ENCODE measurements around the gene STXBP5. TPM values are rescaled to one million over a fixed set of nuclear protein-coding genes. Genes with fewer than 3 reads are reported as not detected.

STXBP5 gene
- total and polyA plus RNA-seq, 8 donors, result 11.1 to 27.7 (median 13.3) TPM

DNA sequence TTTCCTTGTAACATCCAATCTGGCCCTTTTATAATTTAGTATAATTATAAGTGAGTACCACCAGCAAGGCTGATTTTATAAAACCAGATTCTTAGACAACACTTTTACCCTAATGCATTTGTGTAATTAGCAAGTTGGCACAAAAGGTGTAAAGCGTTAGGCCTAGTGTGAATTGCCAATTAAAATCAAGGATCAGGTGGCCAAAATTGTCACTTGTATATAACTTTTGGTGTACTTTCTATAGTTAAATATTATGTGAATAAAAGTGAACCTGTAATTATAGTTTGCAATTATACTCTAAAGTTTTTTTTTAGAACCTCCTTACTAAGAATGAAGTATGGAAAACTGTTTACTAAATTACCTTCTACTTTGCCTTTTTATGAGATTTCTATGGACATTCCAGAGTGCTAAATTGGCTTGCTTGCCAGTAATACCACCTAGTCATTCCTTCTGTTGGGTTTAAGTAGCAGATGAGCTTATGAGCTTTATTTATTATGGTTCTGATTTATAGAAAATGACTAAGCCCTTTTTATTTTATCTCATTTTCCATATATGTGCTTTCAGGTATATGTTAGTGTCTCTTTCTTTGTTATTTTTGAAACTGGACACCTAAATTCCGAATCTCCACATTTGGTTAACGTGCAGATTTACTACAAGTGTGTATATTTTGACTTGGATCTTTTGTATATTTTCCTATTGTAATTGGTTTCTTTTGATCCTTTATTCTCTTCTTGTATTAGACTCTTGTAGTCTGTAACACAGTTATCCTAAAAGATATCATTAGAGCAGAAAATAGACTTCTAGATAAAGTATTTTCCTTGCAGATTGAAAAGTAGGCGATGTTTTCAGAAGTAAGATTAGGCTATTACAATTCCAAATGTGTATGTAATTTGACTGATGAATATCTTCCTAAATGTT lies 3.9 kb downstream of the STXBP5 start:
- no peak for ATAC-seq
- Histone ChIP-seq H3K9me3 (no peaks in the 10 kb centered on the region), H3K4me1 (peaks cover 5 to 34% of the 10 kb centered on the region in 2 donors), H3K36me3 (no peaks in the 10 kb centered on the region), H3K27me3 (no peaks in the 10 kb centered on the region), H3K27ac (no peak overlapping the region), H3K4me3 (no peak overlapping the region)
- TF ChIP-seq, protein P1, sequence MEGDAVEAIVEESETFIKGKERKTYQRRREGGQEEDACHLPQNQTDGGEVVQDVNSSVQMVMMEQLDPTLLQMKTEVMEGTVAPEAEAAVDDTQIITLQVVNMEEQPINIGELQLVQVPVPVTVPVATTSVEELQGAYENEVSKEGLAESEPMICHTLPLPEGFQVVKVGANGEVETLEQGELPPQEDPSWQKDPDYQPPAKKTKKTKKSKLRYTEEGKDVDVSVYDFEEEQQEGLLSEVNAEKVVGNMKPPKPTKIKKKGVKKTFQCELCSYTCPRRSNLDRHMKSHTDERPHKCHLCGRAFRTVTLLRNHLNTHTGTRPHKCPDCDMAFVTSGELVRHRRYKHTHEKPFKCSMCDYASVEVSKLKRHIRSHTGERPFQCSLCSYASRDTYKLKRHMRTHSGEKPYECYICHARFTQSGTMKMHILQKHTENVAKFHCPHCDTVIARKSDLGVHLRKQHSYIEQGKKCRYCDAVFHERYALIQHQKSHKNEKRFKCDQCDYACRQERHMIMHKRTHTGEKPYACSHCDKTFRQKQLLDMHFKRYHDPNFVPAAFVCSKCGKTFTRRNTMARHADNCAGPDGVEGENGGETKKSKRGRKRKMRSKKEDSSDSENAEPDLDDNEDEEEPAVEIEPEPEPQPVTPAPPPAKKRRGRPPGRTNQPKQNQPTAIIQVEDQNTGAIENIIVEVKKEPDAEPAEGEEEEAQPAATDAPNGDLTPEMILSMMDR (IDR thresholded peaks at IDR 0.05), result no peak
- DNase-seq, result no peak
- intact Hi-C loops (cut with DNase I), result no loop called here

- Histone ChIP-seq H3K27ac (no peak overlapping the region), H3K9me3 (no peaks in the 10 kb centered on the region), H3K36me3 (peaks cover 0 to 2% of the 10 kb centered on the region in 2 donors), H3K4me1 (peaks cover 4 to 30% of the 10 kb centered on the region in 2 donors), H3K27me3 (no peaks in the 10 kb centered on the region), H3K4me3 (no peak overlapping the region)
- ATAC-seq, result no peak
- intact Hi-C loops (cut with DNase I), result no loop called here
- no peak for DNase-seq
- TF ChIP-seq, protein P1 (IDR thresholded peaks at IDR 0.05), result no peak
Observed at GRCh38 chr6:147209762-147210449, 5.7 kb downstream of the STXBP5 start.

DNA sequence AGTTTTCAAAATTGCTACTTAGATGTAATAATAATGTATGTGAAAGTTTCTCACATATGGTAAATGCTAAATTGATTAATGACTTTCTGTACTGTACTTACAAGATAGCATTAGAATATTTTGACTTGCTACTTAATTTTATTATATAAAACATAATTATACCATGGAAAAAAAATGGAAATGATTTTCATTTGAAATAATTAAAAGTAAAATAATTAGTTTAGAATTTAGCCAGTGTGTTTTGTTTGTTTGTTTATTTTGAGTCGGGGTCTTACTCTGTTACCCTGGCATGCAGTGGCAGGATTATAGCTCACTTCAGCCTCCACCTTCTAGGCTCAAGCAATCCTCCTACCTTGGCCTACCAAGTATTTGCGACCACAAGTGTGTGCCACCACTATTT lies 7.1 kb downstream of the STXBP5 start:
- Histone ChIP-seq H3K27ac (no peak overlapping the region), H3K4me1 (peaks cover 0 to 16% of the 10 kb centered on the region in 2 donors), H3K27me3 (no peaks in the 10 kb centered on the region), H3K9me3 (no peaks in the 10 kb centered on the region), H3K36me3 (peaks cover 0 to 6% of the 10 kb centered on the region in 2 donors), H3K4me3 (no peak overlapping the region)
- intact Hi-C loops (cut with DNase I), result no loop called here
- DNase-seq, result no peak
- no peak for ATAC-seq
- TF ChIP-seq, protein P1 (IDR thresholded peaks at IDR 0.05), result no peak

GRCh38 chr6:147211831-147212230 lies 7.6 kb downstream of the STXBP5 start:
- no peaks in the 10 kb centered on the region for H3K9me3 ChIP-seq
- H3K27me3 ChIP-seq, result no peaks in the 10 kb centered on the region
- DNase-seq (no peak), ATAC-seq (no peak)
- TF ChIP-seq, protein P1 (IDR thresholded peaks at IDR 0.05), result no peak
- peaks cover 0 to 11% of the 10 kb centered on the region in 2 donors for H3K4me1 ChIP-seq
- H3K27ac ChIP-seq, result no peak overlapping the region
- intact Hi-C loops (cut with DNase I), result no loop called here
- H3K4me3 ChIP-seq, result no peak overlapping the region
- H3K36me3 ChIP-seq, result peaks cover 0 to 6% of the 10 kb centered on the region in 2 donors

DNA sequence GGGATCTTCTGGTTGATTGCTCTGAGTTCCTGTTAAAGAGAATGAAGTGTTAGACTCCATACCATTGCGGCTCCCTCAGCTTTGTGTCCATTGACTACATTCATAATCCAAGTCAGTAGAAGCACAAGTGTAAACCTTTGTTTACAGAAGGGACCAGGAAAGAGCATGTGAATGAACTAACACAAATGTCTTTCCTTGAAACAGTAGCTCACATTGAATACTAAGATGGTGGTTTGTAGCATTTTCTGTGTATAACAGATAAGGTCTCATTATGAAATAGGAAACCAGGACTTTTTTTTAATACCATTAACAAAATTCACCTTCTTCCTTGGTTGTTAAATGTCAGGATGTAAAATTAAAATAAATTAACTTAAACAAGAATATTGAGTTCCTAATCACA lies 8.4 kb downstream of the STXBP5 start:
- no peaks in the 10 kb centered on the region for H3K9me3 ChIP-seq
- no peak overlapping the region for H3K27ac ChIP-seq
- peaks cover 0 to 6% of the 10 kb centered on the region in 2 donors for H3K36me3 ChIP-seq
- H3K27me3 ChIP-seq, result no peaks in the 10 kb centered on the region
- DNase-seq (no peak), ATAC-seq (no peak)
- H3K4me3 ChIP-seq, result no peak overlapping the region
- TF ChIP-seq, protein P1 (IDR thresholded peaks at IDR 0.05), result no peak
- H3K4me1 ChIP-seq, result peaks cover 0 to 5% of the 10 kb centered on the region in 2 donors
- intact Hi-C loops (cut with DNase I), result no loop called here
